ENCODE data around the gene PPP6C.

GRCh38 chr9:125140576-125140975 lies 49.0 kb downstream of the PPP6C start:
- TF ChIP-seq, protein P1, sequence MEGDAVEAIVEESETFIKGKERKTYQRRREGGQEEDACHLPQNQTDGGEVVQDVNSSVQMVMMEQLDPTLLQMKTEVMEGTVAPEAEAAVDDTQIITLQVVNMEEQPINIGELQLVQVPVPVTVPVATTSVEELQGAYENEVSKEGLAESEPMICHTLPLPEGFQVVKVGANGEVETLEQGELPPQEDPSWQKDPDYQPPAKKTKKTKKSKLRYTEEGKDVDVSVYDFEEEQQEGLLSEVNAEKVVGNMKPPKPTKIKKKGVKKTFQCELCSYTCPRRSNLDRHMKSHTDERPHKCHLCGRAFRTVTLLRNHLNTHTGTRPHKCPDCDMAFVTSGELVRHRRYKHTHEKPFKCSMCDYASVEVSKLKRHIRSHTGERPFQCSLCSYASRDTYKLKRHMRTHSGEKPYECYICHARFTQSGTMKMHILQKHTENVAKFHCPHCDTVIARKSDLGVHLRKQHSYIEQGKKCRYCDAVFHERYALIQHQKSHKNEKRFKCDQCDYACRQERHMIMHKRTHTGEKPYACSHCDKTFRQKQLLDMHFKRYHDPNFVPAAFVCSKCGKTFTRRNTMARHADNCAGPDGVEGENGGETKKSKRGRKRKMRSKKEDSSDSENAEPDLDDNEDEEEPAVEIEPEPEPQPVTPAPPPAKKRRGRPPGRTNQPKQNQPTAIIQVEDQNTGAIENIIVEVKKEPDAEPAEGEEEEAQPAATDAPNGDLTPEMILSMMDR (IDR thresholded peaks at IDR 0.05; ENCODE audit: low read length): no peak
- no peak for TF ChIP-seq EZH2phosphoT487 (IDR thresholded peaks at IDR 0.05; ENCODE audit: low read length)

All from MM.1S (cell line).